GM23248 (cell line): ENCODE results near the gene TENM3. TPM values are rescaled to one million over a fixed set of nuclear protein-coding genes. Genes with fewer than 3 reads are reported as not detected.

Experiments used
- DNase-seq: peaks from one replicate; pipeline ENCODE4 v3.0.0-alpha.2; 2015
- H2AFZ ChIP-seq: fragments of 200-600 bp; sonication (generic); 2 replicates; pipeline ENCODE4 v1.6.1; 2016; ENCODE audit warnings: antibody characterized with exemption
- H3F3A ChIP-seq: fragments of 200-600 bp; sonication (generic); 2 replicates; pipeline ENCODE4 v1.6.1; 2016; ENCODE audit warnings: mild to moderate bottlenecking, antibody characterized with exemption, mixed run types; ENCODE audit not compliant: insufficient read depth
- H3K27ac ChIP-seq: fragments of 200-600 bp; sonication (generic); 2 replicates; pipeline ENCODE4 v1.5.1; 2016; ENCODE audit warnings: mild to moderate bottlenecking
- H3K27me3 ChIP-seq: fragments of 200-600 bp; sonication (generic); replicated peaks from 2 replicates; pipeline ENCODE4 v1.6.1; 2016; ENCODE audit warnings: mild to moderate bottlenecking; ENCODE audit not compliant: insufficient read depth
- H3K36me3 ChIP-seq: fragments of 200-600 bp; sonication (generic); 2 replicates; pipeline ENCODE4 v1.6.1; 2016; ENCODE audit warnings: low read depth, mild to moderate bottlenecking
- H3K4me1 ChIP-seq: fragments of 200-600 bp; sonication (generic); 2 replicates; pipeline ENCODE4 v1.6.1; 2016; ENCODE audit warnings: mild to moderate bottlenecking; ENCODE audit not compliant: insufficient read depth
- H3K4me2 ChIP-seq: fragments of 200-600 bp; sonication (generic); one replicate; pipeline ENCODE4 v1.6.1; 2016; ENCODE audit warnings: mild to moderate bottlenecking; ENCODE audit not compliant: unreplicated experiment
- H3K4me3 ChIP-seq: fragments of 200-600 bp; sonication (generic); 2 replicates; pipeline ENCODE4 v1.5.1; 2016; ENCODE audit warnings: mild to moderate bottlenecking
- H3K79me2 ChIP-seq: fragments of 200-600 bp; sonication (generic); 2 replicates; pipeline ENCODE4 v1.6.1; 2016; ENCODE audit warnings: mild to moderate bottlenecking; ENCODE audit not compliant: insufficient read depth
- H3K9ac ChIP-seq: fragments of 200-600 bp; sonication (generic); 2 replicates; pipeline ENCODE4 v1.6.1; 2016; ENCODE audit warnings: mild to moderate bottlenecking
- H3K9me2 ChIP-seq: fragments of 200-600 bp; sonication (generic); 2 replicates; pipeline ENCODE4 v1.6.1; 2016; ENCODE audit warnings: mixed run types, mild to moderate bottlenecking, moderate library complexity; ENCODE audit not compliant: insufficient read depth
- H3K9me3 ChIP-seq: fragments of 200-600 bp; sonication (generic); one replicate; pipeline ENCODE4 v1.6.1; 2017; ENCODE audit warnings: low read depth
- H4K20me1 ChIP-seq: fragments of 200-600 bp; sonication (generic); 2 replicates; pipeline ENCODE4 v1.6.0; 2016; ENCODE audit not compliant: insufficient read depth
- EZH2 ChIP-seq: fragments of 200-600 bp; sonication (generic); IDR thresholded peaks from 2 replicates; pipeline ENCODE4 v1.6.1; 2018; ENCODE audit warnings: antibody characterized with exemption, mild to moderate bottlenecking; ENCODE audit not compliant: insufficient read depth, poor library complexity, severe bottlenecking
- EZH2phosphoT487 ChIP-seq: fragments of 200-600 bp; sonication (generic); IDR thresholded peaks from 2 replicates; pipeline ENCODE4 v1.6.1; 2018; ENCODE audit warnings: antibody characterized with exemption, moderate library complexity, mild to moderate bottlenecking, low read depth; ENCODE audit not compliant: insufficient read depth
- WGBS, 2 experiments: methylation state at CpG; one replicate each; pipeline ENCODE4 v1.1.6; 2015 to 2017; ENCODE audit warnings: low lambda C conversion rate in 2 of 2, low coverage in 1 of 2; ENCODE audit errors: missing lambda C conversion rate in 2 of 2; 5-methylcytosine and 5-hydroxymethylcytosine counted together
- in situ Hi-C: fragments of 300-500 bp; cut with MboI; formaldehyde crosslinking; loops from 2 replicates; pipeline ENCODE4 v1.15.0; 2020
- polyA plus RNA-seq: library from polyadenylated mRNA; unstranded; fragments of >200 nt; fragmentation: Nextera tagmentation; extraction: Ambion mirVana; gene quantifications from 2 replicates; pipeline ENCODE4 v1.2.1, GENCODE V29; 2016
- total RNA-seq: library from RNA; depleted of rRNA; stranded (reverse); fragments of >200 nt; shearing (Covaris generic); gene quantifications from 2 replicates; pipeline ENCODE4 v1.2.3, GENCODE V29; 2014

Gene TENM3
- total and polyA plus RNA-seq, 2 experiments from 2014 or later, result 0.83 to 8.1 TPM

GRCh38 chr4:182837831-182838230, 594.6 kb downstream of the TENM3 start:
- H3K4me3 ChIP-seq, result no peak overlapping the region
- WGBS, 2 experiments, result 60 to 67% methylated on average over 12 of the region's 12 CpGs
- in situ Hi-C loops, result no loop called here
- H3K79me2 ChIP-seq, result no peaks in the 10 kb centered on the region
- no peak overlapping the region for H3K4me2 ChIP-seq
- no peak for DNase-seq
- H3F3A ChIP-seq, result no peaks in the 10 kb centered on the region
- H3K4me1 ChIP-seq, result no peaks in the 10 kb centered on the region
- no peaks in the 10 kb centered on the region for H4K20me1 ChIP-seq
- no peaks in the 10 kb centered on the region for H3K9me3 ChIP-seq
- H2AFZ ChIP-seq, result no peak overlapping the region
- peaks cover 6% of the 10 kb centered on the region for H3K27me3 ChIP-seq
- no peak overlapping the region for H3K27ac ChIP-seq
- H3K9me2 ChIP-seq, result no peaks in the 10 kb centered on the region
- no peak for TF ChIP-seq EZH2
- no peak for TF ChIP-seq EZH2phosphoT487
- H3K9ac ChIP-seq, result no peak overlapping the region
- H3K36me3 ChIP-seq, result no peaks in the 10 kb centered on the region

GRCh38 chr4:182838535-182838934, 595.3 kb downstream of the TENM3 start:
- no peaks in the 10 kb centered on the region for H3F3A ChIP-seq
- no peak overlapping the region for H3K27ac ChIP-seq
- H3K4me3 ChIP-seq, result no peak overlapping the region
- no peaks in the 10 kb centered on the region for H3K9me3 ChIP-seq
- no peak overlapping the region for H3K9ac ChIP-seq
- no peak for TF ChIP-seq EZH2
- TF ChIP-seq EZH2phosphoT487, result no peak
- H3K9me2 ChIP-seq, result no peaks in the 10 kb centered on the region
- H3K4me2 ChIP-seq, result no peak overlapping the region
- peaks cover 6% of the 10 kb centered on the region for H3K27me3 ChIP-seq
- DNase-seq, result no peak
- no peaks in the 10 kb centered on the region for H4K20me1 ChIP-seq
- no peak overlapping the region for H2AFZ ChIP-seq
- 49 to 56% methylated on average over 10 of the region's 10 CpGs for WGBS, 2 experiments
- H3K4me1 ChIP-seq, result no peaks in the 10 kb centered on the region
- no peaks in the 10 kb centered on the region for H3K79me2 ChIP-seq
- H3K36me3 ChIP-seq, result no peaks in the 10 kb centered on the region
- in situ Hi-C loops, result no loop called here

GRCh38 chr4:182839256-182839655, 596.1 kb downstream of the TENM3 start:
- Histone ChIP-seq H3K9me3 (no peaks in the 10 kb centered on the region), H3K27me3 (peaks cover 10% of the 10 kb centered on the region), H4K20me1 (no peaks in the 10 kb centered on the region), H3K4me2 (no peak overlapping the region), H3K36me3 (no peaks in the 10 kb centered on the region), H3F3A (no peaks in the 10 kb centered on the region), H3K4me3 (no peak overlapping the region), H3K27ac (no peak overlapping the region), H3K9me2 (no peaks in the 10 kb centered on the region), H3K9ac (no peak overlapping the region), H3K4me1 (no peaks in the 10 kb centered on the region), H3K79me2 (no peaks in the 10 kb centered on the region), H2AFZ (no peak overlapping the region)
- TF ChIP-seq EZH2, result no peak
- TF ChIP-seq EZH2phosphoT487, result no peak
- in situ Hi-C loops, result no loop called here
- 65 to 70% methylated on average over 9 of the region's 9 CpGs for whole genome bisulfite sequencing, 2 experiments
- no peak for DNase-seq

- Histone ChIP-seq H3K9me3 (no peaks in the 10 kb centered on the region), H3K4me3 (no peak overlapping the region), H3K4me1 (no peaks in the 10 kb centered on the region), H3K36me3 (no peaks in the 10 kb centered on the region), H3K27ac (no peak overlapping the region), H3K4me2 (no peak overlapping the region), H3F3A (no peaks in the 10 kb centered on the region), H4K20me1 (no peaks in the 10 kb centered on the region), H2AFZ (no peak overlapping the region), H3K9me2 (no peaks in the 10 kb centered on the region), H3K27me3 (peaks cover 10% of the 10 kb centered on the region), H3K9ac (no peak overlapping the region), H3K79me2 (no peaks in the 10 kb centered on the region)
- in situ Hi-C loops, result no loop called here
- WGBS, 2 experiments, result 60 to 64% methylated on average over 10 of the region's 10 CpGs
- DNase-seq, result no peak
- TF ChIP-seq EZH2phosphoT487, result no peak
- no peak for TF ChIP-seq EZH2
These were observed 596.9 kb downstream of the TENM3 start for GRCh38 chr4:182840108-182840507.

- Histone ChIP-seq H3F3A (no peaks in the 10 kb centered on the region), H3K9ac (no peak overlapping the region), H3K4me3 (no peak overlapping the region), H3K27me3 (peaks cover 14% of the 10 kb centered on the region), H3K4me1 (no peaks in the 10 kb centered on the region), H4K20me1 (no peaks in the 10 kb centered on the region), H2AFZ (no peak overlapping the region), H3K79me2 (no peaks in the 10 kb centered on the region), H3K9me3 (no peaks in the 10 kb centered on the region), H3K27ac (no peak overlapping the region), H3K4me2 (no peak overlapping the region), H3K9me2 (no peaks in the 10 kb centered on the region), H3K36me3 (no peaks in the 10 kb centered on the region)
- no peak for TF ChIP-seq EZH2
- no peak for TF ChIP-seq EZH2phosphoT487
- WGBS, 2 experiments, result 41 to 47% methylated on average over 11 of the region's 11 CpGs
- in situ Hi-C loops, result no loop called here
- no peak for DNase-seq
These were observed 599.0 kb downstream of the TENM3 start for GRCh38 chr4:182842104-182842600.
